Inferior parietal cortex (tissue), 1 donor: Measurements from ENCODE around the gene C4A.
"Not testable (repeated sequence)": the region's sequence is repeated elsewhere in the genome, so short reads cannot be mapped to it uniquely, and the experiment has no call there.

ENCODE experiments used
- DNase-seq: peaks from one replicate; pipeline ENCODE4 v3.0.0-alpha.2; 2016; ENCODE audit errors: extremely low spot score

C4A gene

DNA sequence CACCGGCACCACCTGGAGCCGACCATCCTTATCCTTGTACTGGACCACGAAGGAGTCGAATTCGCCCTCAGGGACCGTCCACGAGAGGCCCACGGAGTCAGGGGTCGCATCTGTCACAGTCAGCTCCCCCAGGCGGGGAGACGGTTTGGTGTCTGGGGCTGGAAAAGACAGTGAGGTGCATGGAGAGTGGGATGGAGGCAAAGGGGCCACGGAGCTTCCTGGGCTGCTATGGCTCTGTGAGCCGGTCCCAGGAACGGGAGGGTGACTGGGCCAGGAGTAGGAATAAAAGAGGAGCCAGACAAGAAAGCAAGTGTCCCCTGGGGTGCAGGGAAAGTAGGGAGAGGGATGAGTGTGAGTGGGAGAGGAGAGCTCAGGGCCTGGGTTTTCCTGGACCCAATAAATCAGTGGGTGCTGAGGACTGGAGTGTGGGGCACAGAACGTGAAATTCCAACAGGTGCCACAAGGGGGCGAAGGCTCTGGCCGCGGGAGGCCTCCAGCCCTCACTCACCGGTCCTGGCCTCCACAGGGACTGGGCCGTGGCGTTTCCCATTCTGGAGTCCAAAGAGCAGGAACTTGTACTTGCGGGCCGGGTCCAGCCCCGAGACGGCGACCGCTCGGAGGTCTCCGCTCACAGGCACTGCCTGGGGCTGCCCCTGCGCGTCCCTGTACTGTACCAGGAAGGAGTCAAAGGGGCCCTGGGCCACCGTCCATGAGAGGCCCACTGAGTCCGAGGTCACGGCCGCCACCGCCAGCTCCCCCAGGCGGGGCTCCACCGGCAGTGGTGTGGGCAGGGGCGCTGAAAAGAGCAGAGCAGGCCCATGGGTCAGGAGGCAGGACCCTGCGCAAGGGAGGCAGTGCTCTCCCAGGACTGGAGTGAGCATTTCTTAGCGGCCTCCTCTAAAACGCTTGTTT, 66.3 kb downstream of the C4A start:
- DNase-seq: peak; percentile 64

DNA sequence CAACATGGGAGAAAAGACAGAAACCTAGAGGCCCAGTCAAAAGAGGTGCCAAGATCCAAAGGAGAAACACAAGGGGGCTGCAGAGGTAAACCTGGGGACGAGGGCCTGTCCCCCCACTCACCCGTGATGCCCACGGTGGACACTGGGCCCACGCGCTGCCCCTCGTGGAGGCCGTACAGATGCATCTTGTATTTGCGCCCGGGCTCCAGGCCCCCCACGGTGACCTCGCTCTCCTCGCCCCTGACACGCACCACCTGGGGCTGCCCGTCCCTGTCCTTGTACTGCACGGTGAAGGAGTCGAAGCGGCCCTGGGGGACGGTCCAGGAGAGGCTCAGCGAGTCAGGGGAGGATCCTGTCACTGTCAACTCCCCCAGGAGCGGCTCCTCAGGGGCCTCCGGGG, 67.3 kb downstream of the C4A start:
- DNase-seq: not testable (repeated sequence)

DNA sequence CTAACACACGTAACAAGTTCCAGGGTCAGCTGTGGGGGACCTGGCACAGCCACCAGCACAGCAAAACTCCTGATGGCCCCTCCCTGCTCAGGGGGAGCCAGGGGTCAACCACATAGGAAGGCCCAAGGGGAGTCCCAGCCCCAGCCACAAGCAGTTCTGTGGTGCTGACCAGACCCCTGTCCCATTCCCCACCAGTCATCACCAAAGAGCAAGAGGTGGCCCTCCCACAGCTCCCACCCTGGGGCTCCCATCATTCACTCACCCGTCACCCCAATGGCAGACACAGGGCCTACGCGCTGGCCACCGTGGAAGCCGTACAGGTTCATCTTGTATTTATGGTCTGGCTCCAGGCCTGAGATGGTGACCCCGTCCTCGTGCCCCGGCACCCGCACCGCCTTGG, 67.9 kb downstream of the C4A start:
- not testable (repeated sequence) for DNase-seq

DNA sequence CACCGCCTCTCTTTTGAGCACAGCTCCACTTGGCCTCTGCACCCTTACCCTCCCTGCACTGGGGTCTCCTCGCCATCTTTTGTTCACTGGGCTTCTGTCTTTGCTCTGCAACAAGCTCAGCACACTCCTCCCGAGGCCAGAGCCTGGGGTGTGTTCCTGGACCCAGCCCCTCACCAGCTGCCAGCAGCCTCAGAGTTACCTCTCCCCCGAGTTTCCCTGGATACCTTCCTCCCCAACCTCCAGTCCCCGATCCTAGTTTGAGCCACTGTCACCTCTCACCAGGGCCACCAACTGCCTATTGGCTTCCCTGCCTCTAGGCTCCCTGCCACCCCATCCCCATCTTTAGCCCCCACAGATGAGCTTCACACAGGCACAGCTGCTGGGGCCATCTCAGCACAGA, 68.7 kb downstream of the C4A start:
- no peak for DNase-seq
